IPS-18c (cell line): ENCODE data around the gene SLC35F3.

ENCODE experiments used
- H3K4me3 ChIP-seq: 2 replicates; pipeline ENCODE4 v1.7.0; 2013; ENCODE audit warnings: low read depth, mild to moderate bottlenecking, low read length, moderate library complexity; ENCODE audit not compliant: insufficient read depth
- H3K9me3 ChIP-seq: one replicate; pipeline ENCODE4 v1.6.1; 2013; ENCODE audit warnings: mild to moderate bottlenecking, low read length, moderate library complexity; ENCODE audit not compliant: control insufficient read depth, insufficient read depth

The SLC35F3 gene

GRCh38 chr1:233905416-233906051 lies 1.1 kb downstream of the SLC35F3 start:
- Histone ChIP-seq H3K4me3 (peak overlapping the region; percentile 61), H3K9me3 (peaks cover 3% of the 10 kb centered on the region)

- no peak overlapping the region for H3K4me3 ChIP-seq
- H3K9me3 ChIP-seq: peaks cover 3% of the 10 kb centered on the region
Measured at GRCh38 chr1:233907151-233907550, 2.7 kb downstream of the SLC35F3 start.

- H3K9me3 ChIP-seq: peaks cover 3% of the 10 kb centered on the region
- no peak overlapping the region for H3K4me3 ChIP-seq
Measured at GRCh38 chr1:233908092-233908491, 3.6 kb downstream of the SLC35F3 start.

GRCh38 chr1:233909195-233909594 lies 4.7 kb downstream of the SLC35F3 start:
- H3K9me3 ChIP-seq: peaks cover 3% of the 10 kb centered on the region
- H3K4me3 ChIP-seq: no peak overlapping the region

GRCh38 chr1:233912447-233912846 lies 8.0 kb downstream of the SLC35F3 start:
- peaks cover 3% of the 10 kb centered on the region for H3K9me3 ChIP-seq
- no peak overlapping the region for H3K4me3 ChIP-seq

GRCh38 chr1:233912909-233913308 lies 8.4 kb downstream of the SLC35F3 start:
- Histone ChIP-seq H3K4me3 (no peak overlapping the region), H3K9me3 (peaks cover 3% of the 10 kb centered on the region)

GRCh38 chr1:233916706-233917105 lies 12.2 kb downstream of the SLC35F3 start:
- no peak overlapping the region for H3K4me3 ChIP-seq
- no peaks in the 10 kb centered on the region for H3K9me3 ChIP-seq

- Histone ChIP-seq H3K9me3 (no peaks in the 10 kb centered on the region), H3K4me3 (no peak overlapping the region)
Measured at GRCh38 chr1:233919786-233920185, 15.3 kb downstream of the SLC35F3 start.

- Histone ChIP-seq H3K9me3 (no peaks in the 10 kb centered on the region), H3K4me3 (no peak overlapping the region)
Measured at GRCh38 chr1:233928123-233928522, 23.6 kb downstream of the SLC35F3 start.

GRCh38 chr1:233933339-233933738 lies 28.9 kb downstream of the SLC35F3 start:
- no peaks in the 10 kb centered on the region for H3K9me3 ChIP-seq

GRCh38 chr1:233935297-233935868 lies 30.9 kb downstream of the SLC35F3 start:
- H3K9me3 ChIP-seq: no peaks in the 10 kb centered on the region
- H3K4me3 ChIP-seq: no peak overlapping the region

More at GRCh38 chr1:233933339-233933738, 28.9 kb downstream of the SLC35F3 start:
- H3K4me3 ChIP-seq: no peak overlapping the region

GRCh38 chr1:233936422-233936821 lies 31.9 kb downstream of the SLC35F3 start:
- no peak overlapping the region for H3K4me3 ChIP-seq
- no peaks in the 10 kb centered on the region for H3K9me3 ChIP-seq

GRCh38 chr1:233936842-233937241 lies 32.4 kb downstream of the SLC35F3 start:
- Histone ChIP-seq H3K9me3 (no peaks in the 10 kb centered on the region), H3K4me3 (no peak overlapping the region)

- no peaks in the 10 kb centered on the region for H3K9me3 ChIP-seq
- H3K4me3 ChIP-seq: no peak overlapping the region
Measured at GRCh38 chr1:233938476-233938875, 34.0 kb downstream of the SLC35F3 start.

GRCh38 chr1:233939451-233939850 lies 35.0 kb downstream of the SLC35F3 start:
- no peak overlapping the region for H3K4me3 ChIP-seq
- no peaks in the 10 kb centered on the region for H3K9me3 ChIP-seq

- Histone ChIP-seq H3K4me3 (no peak overlapping the region), H3K9me3 (no peaks in the 10 kb centered on the region)
Measured at GRCh38 chr1:233940908-233941307, 36.4 kb downstream of the SLC35F3 start.

- no peak overlapping the region for H3K4me3 ChIP-seq
- no peaks in the 10 kb centered on the region for H3K9me3 ChIP-seq
Measured at GRCh38 chr1:233944601-233945000, 40.1 kb downstream of the SLC35F3 start.

GRCh38 chr1:233945573-233945972 lies 41.1 kb downstream of the SLC35F3 start:
- Histone ChIP-seq H3K9me3 (no peaks in the 10 kb centered on the region), H3K4me3 (no peak overlapping the region)

- Histone ChIP-seq H3K9me3 (no peaks in the 10 kb centered on the region), H3K4me3 (no peak overlapping the region)
Measured at GRCh38 chr1:233945979-233946378, 41.5 kb downstream of the SLC35F3 start.
